NCI-H526 treated with DMSO at 0.1 percent for 48 hours (cell line): ENCODE results near the gene GPNMB.
"Not testable (repeated sequence)": the region's sequence is repeated elsewhere in the genome, so short reads cannot be mapped to it uniquely, and the experiment has no call there.

ENCODE experiments used
- DNase-seq: peaks from one replicate; lab custom pipeline; 2025; lab: John Stamatoyannopoulos, UW

GPNMB gene

DNA sequence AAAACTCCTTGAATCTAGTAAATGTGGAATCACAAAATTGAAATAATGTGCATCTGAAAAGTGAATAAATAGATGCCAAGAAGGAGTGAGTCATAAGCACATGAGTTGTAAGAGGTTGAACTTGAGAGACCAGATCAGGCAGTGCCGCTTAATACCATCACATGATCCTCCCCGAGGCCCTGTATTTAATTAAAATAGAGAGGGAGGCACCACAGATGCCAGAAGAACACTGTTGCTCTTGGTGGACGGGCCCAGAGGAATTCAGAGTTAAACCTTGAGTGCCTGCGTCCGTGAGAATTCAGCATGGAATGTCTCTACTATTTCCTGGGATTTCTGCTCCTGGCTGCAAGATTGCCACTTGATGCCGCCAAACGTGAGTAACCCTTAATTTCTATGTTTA lies at the start of gene GPNMB:
GPNMB (plus strand) TSS at position 221 of the 400 bp plus-strand sequence; CDS start at position 304, 83 bp downstream.
- DNase-seq, result no peak

DNA sequence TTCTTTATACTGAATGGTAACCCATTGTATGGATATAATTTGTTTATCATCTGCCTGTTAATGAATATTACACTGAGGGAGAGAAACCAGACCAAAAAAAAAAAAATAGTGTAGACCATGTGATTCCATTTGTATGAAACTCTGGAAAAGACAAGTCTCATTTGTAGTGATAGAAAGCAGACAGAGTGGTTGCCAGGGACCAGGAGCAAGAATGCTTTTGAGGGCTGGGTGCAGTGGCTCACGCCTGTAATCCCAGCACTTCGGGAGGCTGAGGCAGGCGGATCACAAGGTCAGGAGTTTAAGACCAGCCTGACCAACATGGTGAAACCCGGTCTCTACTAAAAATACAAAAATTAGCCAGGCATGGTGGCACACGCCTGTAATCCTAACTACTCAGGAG lies 48.8 kb upstream of the GPNMB start:
- not testable (repeated sequence) for DNase-seq

DNA sequence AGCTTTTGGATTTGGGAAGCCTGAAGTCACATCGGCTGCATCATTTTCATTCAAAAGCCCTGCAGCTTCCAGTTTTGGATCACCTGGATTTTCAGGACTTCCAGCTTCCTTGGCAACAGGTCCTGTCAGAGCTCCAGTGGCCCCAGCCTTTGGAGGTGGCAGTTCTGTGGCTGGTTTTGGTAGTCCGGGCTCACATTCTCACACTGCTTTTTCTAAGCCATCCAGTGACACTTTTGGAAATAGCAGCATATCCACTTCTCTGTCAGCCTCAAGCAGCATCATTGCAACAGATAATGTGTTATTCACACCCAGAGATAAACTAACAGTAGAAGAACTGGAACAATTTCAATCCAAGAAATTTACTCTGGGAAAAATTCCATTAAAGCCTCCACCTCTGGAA lies 46.2 kb upstream of the GPNMB start:
- no peak for DNase-seq

DNA sequence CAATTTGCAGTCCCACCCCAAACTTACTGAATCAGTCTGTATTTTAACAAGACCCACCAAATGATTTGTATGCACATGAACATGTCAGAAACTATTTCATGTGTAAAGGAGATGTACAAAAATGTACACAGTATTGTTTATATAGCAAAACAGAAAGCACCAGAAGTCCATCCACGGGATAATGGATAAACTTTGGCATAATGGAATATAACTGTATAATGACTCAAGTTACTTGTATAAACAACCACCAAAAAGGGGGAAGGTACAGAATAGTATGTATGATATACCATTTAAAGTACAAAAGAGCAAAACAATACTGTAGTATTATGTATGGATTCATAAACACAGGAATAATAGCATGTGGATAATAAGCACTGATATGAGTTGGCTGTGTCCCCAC lies 42.3 kb upstream of the GPNMB start:
- DNase-seq, result no peak

DNA sequence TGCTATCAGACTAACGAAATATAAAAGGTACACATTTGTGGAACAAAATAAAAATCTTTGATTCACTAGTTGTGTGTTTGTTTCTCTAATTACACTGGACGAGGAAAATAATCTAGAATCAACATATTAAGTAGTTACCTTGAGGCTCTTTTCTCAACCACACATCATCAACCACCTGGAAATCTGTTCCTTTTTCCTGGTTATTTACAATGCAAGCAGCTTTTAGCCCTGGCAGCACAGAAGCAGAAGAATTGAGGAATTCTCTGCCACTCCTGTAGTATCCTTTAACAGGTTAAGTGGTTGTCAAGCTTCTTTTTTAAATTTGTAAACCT lies 41.0 kb upstream of the GPNMB start:
- no peak for DNase-seq

DNA sequence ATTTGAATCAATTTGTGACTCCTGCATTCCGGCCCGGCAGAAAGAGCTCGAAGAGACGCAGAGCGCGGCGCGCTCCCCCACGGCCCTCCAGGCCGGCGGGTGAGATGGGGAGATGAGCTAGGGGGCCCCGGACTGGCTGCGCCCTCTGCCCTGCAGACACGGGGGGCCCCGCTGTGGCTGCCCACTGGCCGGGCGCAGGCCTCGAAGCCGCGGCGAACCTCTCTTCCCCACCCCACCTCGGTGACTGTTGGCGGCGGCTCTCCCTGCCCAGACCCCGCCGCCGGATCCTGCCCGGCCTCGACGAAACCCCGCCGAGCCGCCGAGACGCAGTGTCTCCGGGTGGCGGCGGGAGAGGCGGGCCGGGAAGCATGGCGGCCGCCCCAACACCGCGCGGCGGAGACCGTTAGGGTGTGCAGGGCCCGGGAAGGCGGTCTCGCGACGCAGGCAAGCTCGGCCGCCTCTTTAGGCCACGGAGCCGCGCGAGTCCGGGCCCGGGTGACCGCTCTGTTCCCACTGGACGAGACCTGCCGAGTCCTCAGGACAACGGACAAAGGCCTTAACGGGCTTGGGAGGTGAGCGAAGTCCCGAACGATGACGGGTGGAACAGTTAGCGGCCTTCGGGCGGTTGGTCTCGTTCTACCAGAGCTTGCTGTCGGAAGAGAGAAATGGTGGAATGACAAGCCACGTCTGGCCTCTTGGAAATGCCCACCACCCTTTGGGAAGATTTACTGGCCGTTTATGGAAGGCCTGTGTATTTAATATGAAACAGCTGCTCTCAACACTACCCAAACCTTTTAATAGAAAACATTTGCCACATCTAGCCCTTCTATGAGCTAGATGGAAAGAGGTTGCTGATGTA lies 40.4 kb upstream of the GPNMB start:
- DNase-seq, result no peak

DNA sequence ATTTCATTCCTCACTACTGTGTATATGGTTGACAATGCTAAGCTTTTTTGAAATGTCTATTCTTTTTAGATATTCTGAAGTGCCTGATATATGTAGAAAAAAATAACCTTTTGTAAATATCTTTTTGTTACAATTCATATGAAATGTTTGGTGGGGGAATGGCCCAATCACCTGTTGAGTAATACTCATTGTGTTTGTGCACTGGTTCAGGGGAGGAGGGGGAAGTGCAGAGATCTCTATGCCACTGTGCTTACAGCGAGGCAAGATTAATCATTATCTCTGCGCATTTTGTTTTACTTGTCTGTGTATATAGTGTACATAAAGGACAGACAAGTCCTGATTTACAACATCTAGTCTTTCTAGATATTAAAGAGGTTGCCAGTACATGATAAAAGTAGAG lies 39.6 kb upstream of the GPNMB start:
- DNase-seq, result no peak

DNA sequence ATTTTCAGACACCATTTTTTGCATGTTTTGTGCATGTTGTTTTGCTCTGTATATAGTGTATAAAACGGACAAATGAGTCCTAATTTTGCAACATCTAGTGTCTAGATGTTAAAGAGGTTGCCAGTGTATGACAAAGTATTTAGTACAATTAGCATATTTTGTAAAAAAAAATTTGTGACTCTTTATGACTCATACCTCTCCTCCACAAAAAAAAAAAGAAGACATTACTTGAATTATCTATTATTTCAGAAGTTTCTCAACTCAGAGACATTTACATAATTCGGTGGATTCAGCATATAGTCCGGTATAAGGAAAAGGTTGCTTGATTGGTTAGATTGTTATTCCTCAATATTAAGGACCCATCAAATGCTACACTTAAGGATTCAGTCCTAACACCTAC lies 38.7 kb upstream of the GPNMB start:
- DNase-seq, result no peak

DNA sequence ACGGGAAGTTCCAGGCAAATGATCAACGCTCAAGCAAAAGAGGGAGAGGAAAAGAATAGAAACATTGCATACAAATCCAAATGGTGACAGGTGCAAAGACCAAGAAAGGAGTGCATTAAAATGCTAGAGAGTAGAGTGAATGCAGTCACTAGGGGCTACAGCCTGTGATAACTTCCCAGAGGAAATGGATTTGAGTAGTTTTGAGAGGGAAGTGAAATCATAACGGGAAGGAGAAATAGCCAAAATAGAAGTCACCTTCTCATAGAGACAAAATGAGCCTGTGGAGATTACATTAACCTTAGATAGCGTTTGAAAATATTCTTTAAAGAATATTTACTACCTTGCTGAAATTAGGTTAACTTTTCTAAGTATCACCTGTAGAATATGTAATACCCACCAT lies 38.3 kb upstream of the GPNMB start:
- DNase-seq, result no peak

DNA sequence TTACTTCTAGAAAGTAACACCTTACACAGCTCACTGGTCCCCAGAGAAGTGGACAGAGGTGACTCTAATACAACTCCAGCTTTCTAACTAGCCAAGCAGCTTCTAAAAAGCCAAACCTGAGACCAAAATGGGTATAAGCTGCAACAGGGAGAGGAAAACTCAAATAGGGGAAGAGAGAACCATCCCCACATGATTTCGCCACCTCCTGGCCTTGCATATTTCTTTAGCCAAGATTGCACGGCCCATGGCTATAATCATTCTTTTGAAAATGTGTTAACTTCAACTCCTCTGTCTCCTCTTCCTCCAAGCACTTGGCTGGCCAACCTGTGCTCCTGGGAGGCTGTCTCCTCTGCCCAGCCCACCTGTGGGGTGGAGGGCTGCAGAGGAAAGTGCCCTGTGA lies 36.1 kb upstream of the GPNMB start:
- DNase-seq, result no peak

DNA sequence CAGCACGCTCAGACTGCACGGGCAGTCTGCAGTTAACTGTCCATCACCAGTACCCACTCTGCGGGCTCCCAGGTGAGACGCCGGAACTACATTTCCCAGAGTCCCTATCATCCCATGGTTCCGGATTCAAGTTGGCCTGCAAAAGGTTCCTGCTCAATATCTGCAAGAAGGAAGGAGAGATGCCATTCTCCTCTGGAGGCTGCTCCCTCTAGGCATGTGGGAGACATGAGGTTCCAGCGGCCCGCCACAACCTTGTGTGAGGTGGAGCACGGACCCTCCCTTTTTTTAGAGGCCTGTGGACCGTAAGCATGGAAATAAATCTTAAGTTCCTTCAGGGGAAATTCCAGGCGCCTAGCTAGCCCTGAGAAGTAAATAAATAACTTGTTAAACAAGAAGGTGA lies 35.0 kb upstream of the GPNMB start:
- no peak for DNase-seq

DNA sequence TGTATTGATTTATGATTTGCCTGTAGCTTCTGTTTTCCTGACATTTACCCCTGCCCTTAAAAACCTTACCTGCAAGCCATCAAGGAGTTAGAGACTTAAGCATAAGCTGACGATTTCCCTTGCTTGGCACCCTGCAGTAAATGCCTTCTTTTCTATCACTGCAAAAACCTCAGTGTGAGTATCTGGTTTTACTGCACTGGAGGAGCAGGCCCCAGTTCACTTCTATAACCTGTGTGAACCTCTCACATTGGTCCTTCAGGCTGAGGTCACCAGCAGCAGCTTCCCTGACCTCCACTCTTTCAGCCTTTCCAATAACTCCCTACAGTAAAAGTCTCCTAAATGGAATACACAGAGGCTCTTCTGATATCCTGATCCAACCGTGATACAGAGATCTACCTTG lies 34.2 kb upstream of the GPNMB start:
- no peak for DNase-seq

DNA sequence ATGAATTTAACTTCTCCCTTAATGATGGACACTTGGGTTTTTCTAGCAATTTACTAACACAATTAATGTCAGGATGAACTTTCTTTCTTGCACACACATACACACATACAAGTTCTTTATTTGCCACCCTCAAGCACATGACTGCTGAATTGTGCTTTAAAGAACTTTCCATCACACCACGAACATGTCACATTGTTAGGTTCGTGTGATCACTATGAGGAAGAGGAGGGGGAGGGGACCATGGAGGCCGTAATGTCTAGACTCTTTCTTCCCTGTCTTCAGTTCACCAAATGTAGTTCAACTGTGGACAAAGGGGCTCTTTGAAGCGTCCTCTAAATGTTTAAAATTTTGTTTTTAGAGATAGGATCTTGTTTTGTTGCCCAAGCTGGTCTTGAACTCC lies 33.7 kb upstream of the GPNMB start:
- DNase-seq, result no peak

DNA sequence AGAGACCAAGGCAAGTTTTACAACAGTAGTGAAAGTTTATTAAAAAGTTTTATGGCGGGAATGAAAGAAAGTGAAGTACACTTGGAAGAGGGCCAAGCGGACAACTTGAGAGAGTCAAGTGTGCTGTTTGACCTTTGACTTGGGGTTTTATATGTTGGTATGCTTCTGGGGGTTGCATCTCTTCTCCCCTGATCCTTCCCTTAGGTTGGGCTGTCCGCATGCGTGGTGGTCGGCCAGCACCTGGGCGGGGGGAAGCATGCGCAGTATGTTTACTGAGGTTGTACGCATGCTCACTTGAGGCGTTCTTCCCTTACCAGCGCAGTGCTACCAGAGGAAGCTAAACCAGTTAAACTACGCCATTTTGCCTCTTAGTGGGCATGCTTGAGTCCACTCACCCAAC lies 32.8 kb upstream of the GPNMB start:
- DNase-seq, result no peak

DNA sequence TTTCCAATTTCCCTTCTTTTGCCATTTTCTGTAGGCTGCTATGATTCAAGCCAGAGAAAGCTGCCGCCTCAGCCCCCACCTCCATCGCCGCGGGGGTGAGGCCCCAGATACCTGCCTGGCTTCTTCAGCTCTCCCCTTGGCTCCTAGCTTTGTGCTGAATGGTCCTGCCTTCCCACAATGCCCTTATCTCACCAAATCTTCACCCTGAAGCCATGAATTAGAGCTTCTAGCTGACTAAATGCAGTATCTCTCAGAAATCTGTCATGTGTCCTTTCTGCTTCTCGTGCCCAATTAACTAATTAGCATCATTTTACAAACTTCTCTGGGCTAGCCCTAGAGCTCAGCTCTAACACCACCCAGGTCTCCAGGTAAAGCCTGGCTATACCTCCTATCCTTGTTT lies 32.2 kb upstream of the GPNMB start:
- DNase-seq, result no peak

DNA sequence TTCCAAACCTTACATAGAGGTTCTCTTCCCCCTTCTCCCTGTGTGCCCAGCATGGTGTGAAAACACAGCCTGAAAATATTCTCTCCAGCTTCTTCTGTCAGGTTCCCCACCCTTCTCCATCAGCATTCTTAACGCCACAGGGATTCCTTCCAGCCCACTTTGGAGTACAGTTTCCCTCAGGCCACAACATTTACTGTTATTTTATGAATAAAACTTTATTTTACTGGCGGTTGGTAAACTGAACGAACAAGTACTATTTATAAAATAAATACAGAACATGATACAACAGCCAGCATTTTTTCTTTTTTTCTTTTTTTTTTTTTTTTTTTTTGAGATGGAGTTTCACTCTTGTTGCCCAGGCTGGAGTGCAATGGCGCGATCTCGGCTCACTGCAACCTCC lies 31.6 kb upstream of the GPNMB start:
- DNase-seq, result no peak

DNA sequence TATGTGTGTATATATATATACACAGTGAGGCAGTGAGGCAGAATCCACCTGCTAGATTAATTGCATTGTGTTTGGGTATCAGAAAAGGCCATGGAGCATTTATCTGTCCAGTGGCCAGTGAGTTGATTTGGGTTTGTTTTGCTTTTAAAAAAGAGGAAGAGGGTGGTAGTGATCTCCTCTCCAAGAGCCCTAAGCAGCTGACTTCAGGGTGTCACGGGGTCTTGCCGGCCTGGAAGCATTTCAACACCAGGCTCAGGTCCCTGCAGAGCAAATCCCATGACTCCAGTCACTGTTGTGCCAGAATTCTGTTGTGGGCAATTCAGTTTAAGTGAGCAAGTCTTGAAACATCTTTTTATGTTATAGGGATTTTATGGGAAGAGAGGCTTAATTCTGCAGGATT lies 30.6 kb upstream of the GPNMB start:
- no peak for DNase-seq

DNA sequence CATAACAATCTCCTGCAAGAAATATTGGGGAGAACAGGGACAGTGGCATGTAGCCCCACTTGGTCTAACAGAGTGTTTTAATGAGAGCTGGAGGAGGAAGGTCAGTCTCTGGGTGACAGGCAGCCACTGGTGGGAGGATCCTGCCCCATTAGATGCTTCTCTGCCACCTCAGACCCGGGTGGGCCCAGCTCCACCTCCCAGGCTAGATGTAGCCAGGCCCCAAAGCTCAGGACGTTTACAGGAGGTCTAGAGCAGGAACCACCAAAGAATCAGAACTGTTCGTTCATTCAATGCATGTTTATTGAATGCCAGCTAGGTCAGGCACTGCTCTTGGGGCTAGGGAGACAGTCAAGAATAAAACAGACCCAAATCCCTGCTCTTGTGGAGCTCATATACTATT lies 28.4 kb upstream of the GPNMB start:
- DNase-seq, result no peak

DNA sequence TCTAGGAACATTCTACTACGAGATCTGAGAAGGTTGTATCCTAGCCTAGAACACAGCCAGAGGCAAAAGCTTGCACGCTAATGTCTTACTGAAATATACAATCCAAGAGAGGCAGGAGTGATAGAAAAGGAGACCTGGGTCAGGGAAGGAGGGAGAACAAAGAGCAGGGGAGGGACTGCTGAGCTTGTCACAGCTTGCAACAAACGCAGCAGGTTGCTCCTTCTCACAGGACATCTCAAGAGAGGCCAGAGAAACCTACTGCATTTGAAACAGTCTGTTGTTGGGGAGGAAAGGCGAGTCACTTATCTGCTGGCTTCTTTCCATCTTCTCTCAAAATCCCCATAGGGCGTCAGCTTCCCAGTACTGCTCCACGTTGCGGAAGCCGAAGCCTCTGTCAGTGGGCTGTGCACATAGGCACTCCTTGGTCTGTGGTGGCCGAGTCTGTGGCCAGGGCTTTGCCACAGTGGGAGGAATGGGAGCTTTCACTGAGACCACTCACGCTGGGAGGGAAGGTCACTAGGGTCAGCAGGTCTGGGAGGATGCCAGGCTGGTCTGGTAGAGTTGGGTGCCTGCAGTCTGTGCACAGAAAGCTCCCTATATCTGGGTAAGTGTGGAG lies 25.8 kb upstream of the GPNMB start:
- no peak for DNase-seq

DNA sequence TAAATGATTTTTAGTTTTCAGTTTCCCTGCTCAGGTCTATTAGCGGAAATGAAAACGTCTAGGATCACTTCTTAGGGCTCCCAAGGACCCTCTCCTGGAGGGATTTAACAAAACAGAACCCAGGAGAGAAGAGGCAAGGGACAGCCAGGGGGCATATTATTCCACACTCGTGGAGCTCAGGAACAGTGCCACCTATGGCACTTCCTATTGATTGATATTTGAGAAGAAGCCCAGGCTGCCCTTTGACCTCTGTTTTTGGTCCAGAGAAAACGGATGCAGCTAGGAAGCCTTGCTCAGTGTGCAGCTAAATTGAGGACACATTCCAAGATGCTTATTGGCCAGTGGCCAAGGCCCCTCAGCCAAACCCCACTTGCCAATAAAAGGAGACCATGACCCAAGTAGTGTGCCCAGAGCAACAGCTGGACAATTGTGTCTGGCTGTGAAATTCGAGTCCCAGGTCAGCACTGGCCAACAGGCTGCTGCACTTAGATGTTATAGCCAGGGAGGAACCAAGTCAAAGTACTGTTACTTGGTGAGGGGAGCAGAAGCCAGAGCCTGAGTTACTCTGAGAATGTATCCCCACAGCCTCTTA lies 24.0 kb upstream of the GPNMB start:
- DNase-seq, result no peak

DNA sequence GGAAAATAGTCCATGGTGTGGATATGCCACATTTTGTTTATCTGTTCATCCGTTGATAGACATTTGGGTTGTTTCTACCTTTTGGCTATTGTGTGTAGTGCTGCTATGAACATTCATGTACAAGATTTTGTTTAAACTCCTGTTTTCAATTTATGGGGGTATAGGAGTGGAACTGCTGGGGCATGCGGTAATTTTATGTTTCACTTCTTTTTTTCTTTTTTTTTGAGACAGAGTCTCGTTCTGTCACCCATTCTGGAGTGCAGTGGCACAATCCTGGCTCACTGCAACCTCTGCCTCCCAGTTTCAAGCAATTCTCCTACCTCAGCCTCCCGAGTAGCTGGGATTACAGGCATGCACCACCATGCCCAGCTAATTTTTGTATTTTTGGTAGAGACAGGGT lies 22.2 kb upstream of the GPNMB start:
- not testable (repeated sequence) for DNase-seq

DNA sequence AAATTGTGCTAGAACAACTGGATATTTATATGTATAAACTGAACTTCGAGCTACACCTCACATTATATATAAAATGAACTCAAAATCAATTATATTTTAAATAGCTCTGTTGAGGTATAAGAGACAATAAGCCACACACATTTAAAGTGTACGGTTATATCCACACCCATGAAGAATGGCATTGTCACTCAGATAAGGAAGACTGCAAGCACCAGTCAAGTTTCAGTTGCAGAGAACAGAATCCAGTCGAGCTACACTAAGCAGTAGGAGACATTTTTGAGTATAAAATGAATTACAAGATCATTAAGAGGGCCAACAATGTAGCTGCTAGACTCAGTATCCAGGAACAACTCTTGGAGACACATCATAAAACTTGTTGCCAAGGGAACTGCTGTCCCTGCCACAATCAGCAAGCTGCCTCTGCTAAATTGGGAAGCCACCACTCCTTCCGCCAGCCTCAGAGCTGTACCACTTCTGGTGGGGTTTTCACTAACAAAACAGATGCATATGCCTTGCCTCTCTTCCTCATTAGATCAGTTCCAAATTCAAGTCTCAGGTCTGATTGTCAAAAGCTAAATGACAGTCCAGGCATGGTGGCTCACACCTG lies 19.6 kb upstream of the GPNMB start:
- no peak for DNase-seq

DNA sequence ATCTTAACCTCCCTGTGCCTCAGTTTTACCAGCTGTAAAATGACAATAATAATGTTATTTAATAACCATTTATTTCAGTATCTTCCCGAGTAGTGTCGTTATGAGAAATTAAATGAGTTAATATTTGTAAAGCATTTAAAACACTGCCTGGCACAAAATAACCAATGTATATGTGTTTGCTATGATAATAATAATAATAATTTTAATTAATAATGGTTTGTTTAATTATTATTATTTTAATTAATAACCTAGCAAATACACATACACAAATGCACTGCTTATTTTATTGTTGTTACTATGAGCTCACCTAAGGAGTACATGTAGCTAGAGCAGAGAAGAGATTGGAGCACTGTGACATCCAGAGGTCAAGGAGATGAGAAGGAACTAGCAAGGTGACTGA lies 18.2 kb upstream of the GPNMB start:
- DNase-seq, result no peak
